ENCODE results near the gene ST3GAL4. TPM values are rescaled to one million over a fixed set of nuclear protein-coding genes. Genes with fewer than 3 reads are reported as not detected.

Gene ST3GAL4
- total RNA-seq, 1 donor from 2014 or later, result 15.9 TPM

- H3K4me3 ChIP-seq (ENCODE audit: low read depth, low read length), result no peak overlapping the region
- TF ChIP-seq CTCF (conservative IDR thresholded peaks at IDR 0.05; ENCODE audit: low read depth, low read length), result no peak
- DNase-seq (ENCODE audit: low read depth), result no peak
Measured at GRCh38 chr11:126403022-126403581, 47.6 kb downstream of the ST3GAL4 start.

GRCh38 chr11:126403658-126404057 lies 48.2 kb downstream of the ST3GAL4 start:
- DNase-seq (ENCODE audit: low read depth), result no peak
- H3K4me3 ChIP-seq (ENCODE audit: low read depth, low read length), result no peak overlapping the region
- TF ChIP-seq CTCF (conservative IDR thresholded peaks at IDR 0.05; ENCODE audit: low read depth, low read length), result no peak

GRCh38 chr11:126404367-126404766 lies 48.9 kb downstream of the ST3GAL4 start:
- H3K4me3 ChIP-seq (ENCODE audit: low read depth, low read length), result no peak overlapping the region
- no peak for DNase-seq (ENCODE audit: low read depth)
- no peak for TF ChIP-seq CTCF (conservative IDR thresholded peaks at IDR 0.05; ENCODE audit: low read depth, low read length)

- no peak for TF ChIP-seq CTCF (conservative IDR thresholded peaks at IDR 0.05; ENCODE audit: low read depth, low read length)
- DNase-seq (ENCODE audit: low read depth), result no peak
- H3K4me3 ChIP-seq (ENCODE audit: low read depth, low read length), result no peak overlapping the region
Measured at GRCh38 chr11:126405374-126405773, 49.9 kb downstream of the ST3GAL4 start.

GRCh38 chr11:126405906-126406305 lies 50.4 kb downstream of the ST3GAL4 start:
- DNase-seq (ENCODE audit: low read depth), result no peak
- no peak for TF ChIP-seq CTCF (conservative IDR thresholded peaks at IDR 0.05; ENCODE audit: low read depth, low read length)
- no peak overlapping the region for H3K4me3 ChIP-seq (ENCODE audit: low read depth, low read length)

- no peak overlapping the region for H3K4me3 ChIP-seq (ENCODE audit: low read depth, low read length)
- no peak for DNase-seq (ENCODE audit: low read depth)
- TF ChIP-seq CTCF (conservative IDR thresholded peaks at IDR 0.05; ENCODE audit: low read depth, low read length), result no peak
Measured at GRCh38 chr11:126406368-126406767, 50.9 kb downstream of the ST3GAL4 start.

GRCh38 chr11:126407101-126407521 lies 51.6 kb downstream of the ST3GAL4 start:
- DNase-seq (ENCODE audit: low read depth), result no peak
- no peak for TF ChIP-seq CTCF (conservative IDR thresholded peaks at IDR 0.05; ENCODE audit: low read depth, low read length)
- no peak overlapping the region for H3K4me3 ChIP-seq (ENCODE audit: low read depth, low read length)
